OCI-LY3 (cell line): ENCODE measurements around the gene CACNA2D3.

Experiments
- CTCF ChIP-seq: fragments of 200-600, 300-600 bp; sonication (generic); IDR thresholded peaks from 2 replicates; pipeline ENCODE4 v1.5.1; 2014; ENCODE audit warnings: antibody characterized with exemption, low read length, low read depth
- EZH2phosphoT487 ChIP-seq: fragments of 200-600 bp; shearing (Covaris generic); IDR thresholded peaks from 2 replicates; pipeline ENCODE4 v1.6.1; 2018; ENCODE audit warnings: antibody characterized with exemption, mixed run types, low read depth

GRCh38 chr3:54604495-54604894 is 482.1 kb downstream of the CACNA2D3 start:
- TF ChIP-seq CTCF (no peak), EZH2phosphoT487 (no peak)
